Left lung (tissue), 10 donors: ENCODE results near the gene CAPS. TPM values are rescaled to one million over a fixed set of nuclear protein-coding genes. Genes with fewer than 3 reads are reported as not detected.

Experiments used
- ATAC-seq: fragments of 200-7000 bp; cut with Tn5 transposase; one replicate; pipeline ENCODE4 v1.9.1; 2020; ENCODE audit warnings: moderate library complexity
- DNase-seq, 4 donors: peaks; one replicate each; pipeline ENCODE4 v3.0.0-alpha.2; 2013 to 2020
- H3K27ac ChIP-seq, 2 donors: fragments of 200-600 bp; sonication (generic) in 1 of 2; one replicate each; pipeline versions ENCODE4 v1.5.0 to v1.8.0; 2020 to 2021
- H3K27me3 ChIP-seq, 2 donors: fragments of 200-600 bp; sonication (generic) in 1 of 2; one replicate each; pipeline versions ENCODE4 v1.5.0 to v1.8.0; 2020 to 2021
- H3K36me3 ChIP-seq, 2 donors: fragments of 200-600 bp; sonication (generic) in 1 of 2; one replicate each; pipeline versions ENCODE4 v1.5.0 to v1.8.0; 2020 to 2021
- H3K4me1 ChIP-seq, 2 donors: fragments of 200-600 bp; one replicate each; pipeline ENCODE4 v1.8.0; 2021
- H3K4me3 ChIP-seq, 2 donors: fragments of 200-600 bp; sonication (generic) in 1 of 2; one replicate each; pipeline versions ENCODE4 v1.5.0 to v1.8.0; 2020 to 2021; ENCODE audit warnings: mild to moderate bottlenecking in 1 of 2
- H3K9me3 ChIP-seq, 2 donors: fragments of 200-600 bp; sonication (generic) in 1 of 2; one replicate each; pipeline versions ENCODE4 v1.5.0 to v1.8.0; 2020 to 2021
- intact Hi-C, 2 donors: fragments of 100-400 bp; cut with DNase I; formaldehyde crosslinking; loops; one replicate each; pipeline versions ENCODE4 v1.11.2 to v1.14.2; 2022
- polyA plus RNA-seq, 6 donors: library from polyadenylated mRNA; unstranded; fragments of 120-200 nt; gene quantifications; one replicate each; pipeline ENCODE4 v1.2.1, GENCODE V29; 2013; ENCODE audit not compliant: insufficient read length in 6 of 6
- total RNA-seq, 2 donors: library from RNA; stranded (reverse); fragmentation: NEBNext Ultra II Directional; extraction: Animal tissue kit (Norgen Biotek cat#: 25700); gene quantifications; one replicate each; pipeline ENCODE4 v1.2.1, GENCODE V29; 2021
- TF ChIP-seq, protein P1 (sequence below), 2 donors: fragments of 200-600 bp; sonication (generic) in 1 of 2; IDR thresholded peaks; one replicate each; pipeline versions ENCODE4 v1.5.0 to v1.8.0; 2021; ENCODE audit warnings: antibody characterized with exemption in 2 of 2
- donor health status: DM: no; HTN: yes; CAD: no.
- donor health status: DM: no; HTN: no; CAD: no.

The CAPS gene
- total and polyA plus RNA-seq, 8 donors: 8.8 to 44.9 (median 28.3) TPM

DNA sequence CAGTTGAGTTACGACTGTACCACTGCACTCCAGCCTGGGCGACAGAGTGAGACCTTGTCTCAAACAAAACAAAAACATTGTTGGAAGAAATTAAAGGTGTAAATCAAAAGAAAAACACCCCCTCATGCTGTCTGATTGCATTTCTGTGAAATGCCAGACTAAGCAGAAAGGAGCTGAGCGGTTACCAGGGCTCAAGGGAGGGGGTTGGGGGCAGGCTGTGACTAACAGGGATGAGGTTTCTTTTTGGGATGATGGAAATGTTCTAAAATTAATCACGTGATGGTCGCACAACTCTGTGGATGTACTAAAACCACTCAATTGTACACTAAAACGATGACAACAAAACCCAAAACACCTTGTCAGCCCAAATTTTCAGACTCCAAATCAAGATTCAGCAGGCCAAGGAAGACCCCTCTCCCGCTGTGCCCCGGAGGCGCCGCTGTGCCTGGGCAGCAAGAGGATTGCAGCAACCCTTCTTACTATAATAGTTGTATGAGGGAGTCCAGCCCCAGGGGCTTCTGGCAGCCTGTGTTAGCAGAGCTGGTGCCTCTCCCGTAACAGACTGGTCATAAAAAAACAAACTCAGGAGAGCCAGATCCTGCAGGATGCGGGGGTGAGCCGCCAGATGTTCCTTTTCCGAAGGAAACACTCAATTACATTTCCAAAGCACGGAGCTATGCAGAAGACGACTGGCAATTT, 20.9 kb downstream of the CAPS start:
- peak; percentile 38 for ATAC-seq
- TF ChIP-seq, protein P1, sequence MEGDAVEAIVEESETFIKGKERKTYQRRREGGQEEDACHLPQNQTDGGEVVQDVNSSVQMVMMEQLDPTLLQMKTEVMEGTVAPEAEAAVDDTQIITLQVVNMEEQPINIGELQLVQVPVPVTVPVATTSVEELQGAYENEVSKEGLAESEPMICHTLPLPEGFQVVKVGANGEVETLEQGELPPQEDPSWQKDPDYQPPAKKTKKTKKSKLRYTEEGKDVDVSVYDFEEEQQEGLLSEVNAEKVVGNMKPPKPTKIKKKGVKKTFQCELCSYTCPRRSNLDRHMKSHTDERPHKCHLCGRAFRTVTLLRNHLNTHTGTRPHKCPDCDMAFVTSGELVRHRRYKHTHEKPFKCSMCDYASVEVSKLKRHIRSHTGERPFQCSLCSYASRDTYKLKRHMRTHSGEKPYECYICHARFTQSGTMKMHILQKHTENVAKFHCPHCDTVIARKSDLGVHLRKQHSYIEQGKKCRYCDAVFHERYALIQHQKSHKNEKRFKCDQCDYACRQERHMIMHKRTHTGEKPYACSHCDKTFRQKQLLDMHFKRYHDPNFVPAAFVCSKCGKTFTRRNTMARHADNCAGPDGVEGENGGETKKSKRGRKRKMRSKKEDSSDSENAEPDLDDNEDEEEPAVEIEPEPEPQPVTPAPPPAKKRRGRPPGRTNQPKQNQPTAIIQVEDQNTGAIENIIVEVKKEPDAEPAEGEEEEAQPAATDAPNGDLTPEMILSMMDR (IDR thresholded peaks at IDR 0.05): no peak
- H3K27ac ChIP-seq: peak overlapping the region; percentile 37 to 53
- DNase-seq: peak in 3 of 4 donors; percentile 65 to 90 (median 83)
- peaks cover 4 to 9% of the 10 kb centered on the region in 2 donors for H3K4me1 ChIP-seq
- no peaks in the 10 kb centered on the region for H3K9me3 ChIP-seq
- H3K4me3 ChIP-seq: no peak overlapping the region
- intact Hi-C loops: no loop called here
- H3K36me3 ChIP-seq: peaks cover 0 to 98% of the 10 kb centered on the region in 2 donors
- no peaks in the 10 kb centered on the region for H3K27me3 ChIP-seq

DNA sequence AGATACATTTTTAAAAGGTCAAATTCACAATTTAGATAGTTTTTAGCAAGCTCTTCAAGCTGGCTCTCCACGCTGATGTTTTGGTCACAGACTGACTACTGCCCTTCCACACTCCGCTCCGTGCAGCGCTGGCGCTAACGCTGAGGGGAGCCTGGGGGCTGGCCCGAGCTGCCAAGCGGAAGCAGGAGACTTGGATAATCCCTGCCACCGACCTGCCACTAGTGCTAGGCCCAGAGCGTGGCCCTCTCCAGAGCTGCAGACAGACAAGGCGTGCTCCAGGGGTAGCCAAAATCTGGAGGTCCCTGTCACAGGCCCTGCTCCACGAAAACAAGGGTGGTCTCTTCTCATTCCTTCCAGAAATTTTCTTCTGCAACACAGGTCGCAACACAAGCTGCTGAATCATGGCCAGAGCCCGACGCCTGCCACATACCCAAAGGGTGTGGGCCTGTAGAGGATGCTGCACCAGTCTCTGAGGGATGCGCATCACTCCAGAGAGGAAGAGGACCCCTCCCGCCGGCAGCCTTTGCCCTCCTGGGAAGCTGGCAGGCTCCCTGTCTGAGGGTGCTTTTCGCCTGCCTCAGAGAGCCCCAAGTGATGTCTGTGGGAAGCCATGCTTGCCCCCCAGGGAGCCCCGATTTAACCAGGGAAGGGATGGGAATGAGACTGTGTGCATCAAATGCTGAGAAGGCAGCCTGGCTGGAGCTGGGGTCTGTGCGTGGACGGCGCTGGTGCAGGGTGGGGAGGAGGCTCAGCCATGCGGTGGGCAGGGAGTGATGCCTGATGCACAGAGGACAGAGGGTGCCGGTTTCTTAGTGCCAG, 21.6 kb downstream of the CAPS start:
- Histone ChIP-seq H3K9me3 (no peaks in the 10 kb centered on the region), H3K4me1 (peaks cover 4 to 9% of the 10 kb centered on the region in 2 donors), H3K27ac (peak overlapping the region; percentile 37 to 56), H3K4me3 (no peak overlapping the region), H3K27me3 (no peaks in the 10 kb centered on the region), H3K36me3 (peaks cover 0 to 98% of the 10 kb centered on the region in 2 donors)
- intact Hi-C loops: no loop called here
- ATAC-seq (peak; percentile 29), DNase-seq (peak in 1 of 4 donors; percentile 70)
- TF ChIP-seq, protein P1 (IDR thresholded peaks at IDR 0.05): no peak

DNA sequence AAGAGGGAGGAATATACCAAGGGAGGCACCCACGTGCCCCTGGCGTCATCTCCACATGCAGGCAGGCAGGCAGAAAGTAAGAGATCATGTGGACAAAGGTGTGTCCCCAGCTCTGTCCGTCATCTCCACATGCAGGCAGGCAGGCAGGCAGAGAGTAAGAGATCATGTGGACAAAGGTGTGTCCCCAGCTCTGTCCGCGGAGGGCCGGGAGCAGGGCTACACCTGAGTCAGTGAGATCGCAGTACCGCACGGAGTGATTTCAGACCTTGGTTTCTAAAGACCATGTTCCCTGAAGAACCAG, 22.2 kb downstream of the CAPS start:
- no peaks in the 10 kb centered on the region for H3K9me3 ChIP-seq
- intact Hi-C loops: no loop called here
- H3K4me3 ChIP-seq: no peak overlapping the region
- TF ChIP-seq, protein P1 (IDR thresholded peaks at IDR 0.05): no peak
- ATAC-seq: no peak
- H3K4me1 ChIP-seq: peaks cover 4 to 9% of the 10 kb centered on the region in 2 donors
- DNase-seq: peak in 1 of 4 donors; percentile 27
- no peaks in the 10 kb centered on the region for H3K27me3 ChIP-seq
- H3K27ac ChIP-seq: no peak overlapping the region
- peaks cover 0 to 98% of the 10 kb centered on the region in 2 donors for H3K36me3 ChIP-seq

DNA sequence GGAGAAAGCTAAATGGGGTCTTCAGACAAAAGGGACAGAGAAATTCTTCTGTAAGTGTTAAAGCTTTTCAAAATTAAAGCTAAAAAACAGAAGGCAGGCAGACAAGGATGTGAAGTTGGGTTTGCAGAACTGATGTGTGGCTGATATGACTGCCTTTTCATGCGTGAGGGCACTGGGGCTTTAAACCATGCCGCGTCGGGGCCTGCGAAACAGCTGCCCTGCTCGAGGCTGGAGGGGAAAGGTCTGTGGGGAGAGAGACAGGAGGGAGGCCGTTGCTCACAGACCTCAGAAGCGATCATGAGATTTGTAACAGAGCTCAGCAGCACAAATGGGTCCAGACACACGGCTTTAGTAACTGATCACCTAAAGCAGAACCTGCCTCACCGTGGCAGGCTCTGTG, 23.5 kb downstream of the CAPS start:
- intact Hi-C loops: no loop called here
- Histone ChIP-seq H3K27me3 (no peaks in the 10 kb centered on the region), H3K4me3 (no peak overlapping the region), H3K27ac (no peak overlapping the region), H3K4me1 (peaks cover 8 to 9% of the 10 kb centered on the region in 2 donors), H3K9me3 (no peaks in the 10 kb centered on the region), H3K36me3 (peaks cover 0 to 89% of the 10 kb centered on the region in 2 donors)
- ATAC-seq (no peak), DNase-seq (peak in 1 of 4 donors; percentile 20)
- TF ChIP-seq, protein P1 (IDR thresholded peaks at IDR 0.05): no peak
